Uterus (tissue), 4 donors: ENCODE measurements around the gene PLXNA4. TPM values are rescaled to one million over a fixed set of nuclear protein-coding genes. Genes with fewer than 3 reads are reported as not detected.
"Not testable (repeated sequence)": the region's sequence is repeated elsewhere in the genome, so short reads cannot be mapped to it uniquely, and the experiment has no call there.

Experiments
- DNase-seq, 2 donors: peaks; one replicate each; pipeline ENCODE4 v3.0.0-alpha.2; 2019 to 2020
- H3K27ac ChIP-seq, 2 donors: fragments of 200-600 bp; sonication (generic); 1 replicate in 1 of 2; 2 replicates in 1 of 2; pipeline ENCODE4 v1.5.1; 2016 to 2018
- H3K27me3 ChIP-seq, 2 donors: fragments of 200-600 bp; sonication (generic); one replicate each; pipeline ENCODE4 v1.5.1; 2018 to 2019; ENCODE audit warnings: control low read depth in 1 of 2
- H3K36me3 ChIP-seq, 2 donors: fragments of 200-600 bp; sonication (generic); one replicate each; pipeline ENCODE4 v1.5.1; 2019; ENCODE audit warnings: control low read depth in 1 of 2
- H3K4me1 ChIP-seq, 2 donors: fragments of 200-600 bp; sonication (generic); one replicate each; pipeline ENCODE4 v1.5.1; 2018 to 2019; ENCODE audit warnings: control low read depth in 1 of 2
- H3K4me3 ChIP-seq, 2 donors: fragments of 200-600 bp; sonication (generic); 1 replicate in 1 of 2; 2 replicates in 1 of 2; pipeline ENCODE4 v1.5.1; 2018 to 2019; ENCODE audit warnings: mild to moderate bottlenecking in 1 of 2
- H3K9me3 ChIP-seq, 2 donors: fragments of 200-600 bp; sonication (generic); one replicate each; pipeline ENCODE4 v1.5.1; 2019; ENCODE audit warnings: control low read depth in 1 of 2
- CTCF ChIP-seq, 4 experiments: fragments of 200-600 bp in 2 of 4; fragments of 450-650 bp in 2 of 4; sonication (generic) in 2 of 4; IDR thresholded peaks; one replicate each; pipeline ENCODE4 v1.5.1; 2016 to 2019; ENCODE audit warnings: antibody characterized with exemption in 4 of 4, mild to moderate bottlenecking in 2 of 4, moderate library complexity in 1 of 4
- POLR2A ChIP-seq, 2 donors: fragments of 450-650 bp; IDR thresholded peaks; one replicate each; pipeline ENCODE4 v1.6.1; 2016; ENCODE audit warnings: antibody characterized with exemption in 2 of 2, mild to moderate bottlenecking in 1 of 2, moderate library complexity in 1 of 2
- intact Hi-C: fragments of 100-400 bp; cut with DNase I; formaldehyde crosslinking; loops from one replicate; pipeline ENCODE4 v1.15.1; 2023; ENCODE audit warnings: low total_unique reads
- total RNA-seq, 4 donors: library from RNA; depleted of rRNA in 3 of 4; stranded (reverse); fragments of >200 nt in 3 of 4; gene quantifications; one replicate each; pipeline versions ENCODE4 v1.1.0 to v1.2.4, GENCODE V29; 2014 to 2023
- donor health status: DM: yes; HTN: yes; CAD: no.

PLXNA4 gene
- total RNA-seq, 4 donors from 2014 or later = 4.1 to 16.5 (median 7.7) TPM

- Histone ChIP-seq H3K4me3 (no peak overlapping the region), H3K36me3 (no peaks in the 10 kb centered on the region), H3K27ac (no peak overlapping the region), H3K27me3 (no peaks in the 10 kb centered on the region), H3K9me3 (no peaks in the 10 kb centered on the region), H3K4me1 (peaks cover 0 to 5% of the 10 kb centered on the region in 2 donors)
- intact Hi-C loops = no loop called here
- TF ChIP-seq CTCF (IDR thresholded peaks at IDR 0.05) = no peak
- TF ChIP-seq POLR2A (IDR thresholded peaks at IDR 0.05) = no peak
- no peak for DNase-seq
These were observed 180.9 kb downstream of the PLXNA4 start for GRCh38 chr7:132395361-132395760.

GRCh38 chr7:132394283-132395198 is 181.7 kb downstream of the PLXNA4 start:
- intact Hi-C loops = no loop called here
- TF ChIP-seq CTCF (IDR thresholded peaks at IDR 0.05) (no peak), POLR2A (IDR thresholded peaks at IDR 0.05) (no peak)
- H3K27ac ChIP-seq = no peak overlapping the region
- DNase-seq = no peak
- H3K36me3 ChIP-seq = no peaks in the 10 kb centered on the region
- H3K27me3 ChIP-seq = no peaks in the 10 kb centered on the region
- no peak overlapping the region for H3K4me3 ChIP-seq
- no peaks in the 10 kb centered on the region for H3K9me3 ChIP-seq
- H3K4me1 ChIP-seq = peaks cover 0 to 5% of the 10 kb centered on the region in 2 donors

- H3K4me3 ChIP-seq = no peak overlapping the region
- intact Hi-C loops = no loop called here
- H3K9me3 ChIP-seq = no peaks in the 10 kb centered on the region
- H3K4me1 ChIP-seq = peaks cover 0 to 5% of the 10 kb centered on the region in 2 donors
- no peaks in the 10 kb centered on the region for H3K27me3 ChIP-seq
- H3K36me3 ChIP-seq = no peaks in the 10 kb centered on the region
- peak; percentile 40 to 65 for DNase-seq
- H3K27ac ChIP-seq = no peak overlapping the region
- TF ChIP-seq POLR2A (IDR thresholded peaks at IDR 0.05) = no peak
- no peak for TF ChIP-seq CTCF (IDR thresholded peaks at IDR 0.05)
These were observed 182.4 kb downstream of the PLXNA4 start for GRCh38 chr7:132393789-132394261.

GRCh38 chr7:132392713-132393112 is 183.6 kb downstream of the PLXNA4 start:
- no peak overlapping the region for H3K4me3 ChIP-seq
- H3K4me1 ChIP-seq = peaks cover 0 to 5% of the 10 kb centered on the region in 2 donors
- H3K27ac ChIP-seq = no peak overlapping the region
- intact Hi-C loops = no loop called here
- TF ChIP-seq POLR2A (IDR thresholded peaks at IDR 0.05) (no peak), CTCF (IDR thresholded peaks at IDR 0.05) (no peak)
- no peaks in the 10 kb centered on the region for H3K9me3 ChIP-seq
- no peaks in the 10 kb centered on the region for H3K36me3 ChIP-seq
- H3K27me3 ChIP-seq = no peaks in the 10 kb centered on the region
- DNase-seq = no peak

GRCh38 chr7:132390705-132391104 is 185.6 kb downstream of the PLXNA4 start:
- no peaks in the 10 kb centered on the region for H3K9me3 ChIP-seq
- peaks cover 0 to 5% of the 10 kb centered on the region in 2 donors for H3K4me1 ChIP-seq
- intact Hi-C loops = no loop called here
- no peak overlapping the region for H3K4me3 ChIP-seq
- H3K27ac ChIP-seq = no peak overlapping the region
- no peak for DNase-seq
- no peaks in the 10 kb centered on the region for H3K36me3 ChIP-seq
- TF ChIP-seq POLR2A (IDR thresholded peaks at IDR 0.05) = no peak
- no peak for TF ChIP-seq CTCF (IDR thresholded peaks at IDR 0.05)
- H3K27me3 ChIP-seq = no peaks in the 10 kb centered on the region

- H3K36me3 ChIP-seq, H3K27ac ChIP-seq, H3K27me3 ChIP-seq, intact Hi-C loops, H3K4me1 ChIP-seq, H3K4me3 ChIP-seq, DNase-seq, H3K9me3 ChIP-seq: not testable (repeated sequence)
These were observed 186.2 kb downstream of the PLXNA4 start for GRCh38 chr7:132390049-132390448.
